ENCODE data around the gene FBLN1.

DNA sequence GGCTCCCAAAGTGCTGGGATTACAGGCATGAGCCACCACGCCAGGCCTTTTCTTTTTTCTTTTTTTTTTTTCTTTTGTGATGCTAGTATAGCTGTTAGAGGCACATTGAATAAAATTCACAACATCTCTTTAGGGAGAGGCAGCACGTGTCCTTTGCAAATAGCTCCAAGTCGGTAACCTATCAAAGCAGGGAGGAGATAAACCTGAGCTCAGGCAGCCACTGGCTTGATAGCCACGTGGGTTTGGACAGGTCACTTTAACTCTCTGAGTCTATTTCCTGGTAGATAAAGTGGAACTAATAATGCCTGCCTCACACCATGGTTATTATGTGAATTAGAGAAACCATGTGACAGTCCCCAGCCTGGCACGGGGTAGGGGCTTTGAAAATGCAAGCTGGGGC is 125.8 kb downstream of the FBLN1 start:
- TF ChIP-seq, protein P1, sequence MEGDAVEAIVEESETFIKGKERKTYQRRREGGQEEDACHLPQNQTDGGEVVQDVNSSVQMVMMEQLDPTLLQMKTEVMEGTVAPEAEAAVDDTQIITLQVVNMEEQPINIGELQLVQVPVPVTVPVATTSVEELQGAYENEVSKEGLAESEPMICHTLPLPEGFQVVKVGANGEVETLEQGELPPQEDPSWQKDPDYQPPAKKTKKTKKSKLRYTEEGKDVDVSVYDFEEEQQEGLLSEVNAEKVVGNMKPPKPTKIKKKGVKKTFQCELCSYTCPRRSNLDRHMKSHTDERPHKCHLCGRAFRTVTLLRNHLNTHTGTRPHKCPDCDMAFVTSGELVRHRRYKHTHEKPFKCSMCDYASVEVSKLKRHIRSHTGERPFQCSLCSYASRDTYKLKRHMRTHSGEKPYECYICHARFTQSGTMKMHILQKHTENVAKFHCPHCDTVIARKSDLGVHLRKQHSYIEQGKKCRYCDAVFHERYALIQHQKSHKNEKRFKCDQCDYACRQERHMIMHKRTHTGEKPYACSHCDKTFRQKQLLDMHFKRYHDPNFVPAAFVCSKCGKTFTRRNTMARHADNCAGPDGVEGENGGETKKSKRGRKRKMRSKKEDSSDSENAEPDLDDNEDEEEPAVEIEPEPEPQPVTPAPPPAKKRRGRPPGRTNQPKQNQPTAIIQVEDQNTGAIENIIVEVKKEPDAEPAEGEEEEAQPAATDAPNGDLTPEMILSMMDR (IDR thresholded peaks at IDR 0.05): no peak
- TF ChIP-seq POLR2A (IDR thresholded peaks at IDR 0.05): no peak
